Liver (tissue), 9 donors: ENCODE data around the gene BCL7C. TPM values are rescaled to one million over a fixed set of nuclear protein-coding genes. Genes with fewer than 3 reads are reported as not detected.

Source experiments
- DNase-seq: peaks from one replicate; pipeline ENCODE4 v3.0.0-alpha.2; 2017; ENCODE audit warnings: low spot score
- H3K27ac ChIP-seq, 2 donors: one replicate each; pipeline ENCODE4 v1.7.0; 2013; ENCODE audit warnings: inconsistent platforms in 2 of 2, low read length in 2 of 2, control low read depth in 1 of 2, low read depth in 1 of 2, mild to moderate bottlenecking in 1 of 2
- H3K27me3 ChIP-seq, 4 donors: one replicate each; pipeline versions ENCODE4 v1.6.1 to v1.7.0; 2013; ENCODE audit warnings: low read length in 3 of 4, inconsistent platforms in 1 of 4, mild to moderate bottlenecking in 1 of 4, moderate library complexity in 1 of 4; ENCODE audit not compliant: control insufficient read depth in 4 of 4, insufficient read depth in 4 of 4
- H3K36me3 ChIP-seq, 4 donors: one replicate each; pipeline versions ENCODE4 v1.6.1 to v1.7.0; 2013; ENCODE audit warnings: low read length in 3 of 4, mild to moderate bottlenecking in 3 of 4, low read depth in 1 of 4, moderate library complexity in 1 of 4; ENCODE audit not compliant: control insufficient read depth in 4 of 4, insufficient read depth in 3 of 4
- H3K4me1 ChIP-seq, 4 donors: one replicate each; pipeline versions ENCODE4 v1.6.1 to v1.7.0; 2013; ENCODE audit warnings: low read length in 3 of 4, mild to moderate bottlenecking in 3 of 4, moderate library complexity in 1 of 4; ENCODE audit not compliant: control insufficient read depth in 4 of 4, insufficient read depth in 4 of 4
- H3K4me3 ChIP-seq, 3 donors: one replicate each; pipeline versions ENCODE4 v1.6.1 to v1.7.0; 2013; ENCODE audit warnings: low read length in 3 of 3, control low read depth in 1 of 3, low read depth in 1 of 3, mild to moderate bottlenecking in 1 of 3
- H3K9ac ChIP-seq, 2 donors: one replicate each; pipeline ENCODE4 v1.7.0; 2013; ENCODE audit warnings: low read length in 2 of 2, mild to moderate bottlenecking in 2 of 2, moderate library complexity in 2 of 2, control low read depth in 1 of 2, low read depth in 1 of 2
- H3K9me3 ChIP-seq, 4 donors: one replicate each; pipeline versions ENCODE4 v1.6.1 to v1.7.0; 2013; ENCODE audit warnings: low read length in 3 of 4; ENCODE audit not compliant: control insufficient read depth in 4 of 4
- ATF3 ChIP-seq: IDR thresholded peaks from 2 replicates; pipeline ENCODE4 v1.6.1; 2016; ENCODE audit warnings: antibody characterized with exemption
- CTCF ChIP-seq: fragments of 150-350 bp; IDR thresholded peaks from 2 replicates; pipeline ENCODE4 v1.5.1; 2017; ENCODE audit warnings: improper control_type of control experiment, low read depth, low read length; ENCODE audit not compliant: missing input control
- EGR1 ChIP-seq, 2 donors: IDR thresholded peaks; 2 replicates each; pipeline ENCODE4 v1.6.1; 2016 to 2018; ENCODE audit warnings: antibody characterized with exemption in 2 of 2, low read depth in 2 of 2
- FOXA1 ChIP-seq: IDR thresholded peaks from 2 replicates; pipeline ENCODE4 v1.6.1; 2016; ENCODE audit warnings: antibody characterized with exemption
- FOXA2 ChIP-seq: IDR thresholded peaks from 2 replicates; pipeline ENCODE4 v1.6.1; 2016; ENCODE audit warnings: antibody characterized with exemption
- GABPA ChIP-seq, 2 donors: IDR thresholded peaks in 1 of 2; conservative IDR thresholded peaks in 1 of 2; 2 replicates each; pipeline ENCODE4 v1.6.1; 2016; ENCODE audit warnings: antibody characterized with exemption in 2 of 2, mild to moderate bottlenecking in 1 of 2, moderate library complexity in 1 of 2
- HNF4A ChIP-seq, 2 donors: conservative IDR thresholded peaks; 2 replicates each; pipeline ENCODE4 v1.6.1; 2016; ENCODE audit warnings: antibody characterized with exemption in 2 of 2, mild to moderate bottlenecking in 2 of 2
- HNF4G ChIP-seq: IDR thresholded peaks from 2 replicates; pipeline ENCODE4 v1.6.1; 2016; ENCODE audit warnings: antibody characterized with exemption
- JUND ChIP-seq, 2 donors: IDR thresholded peaks; 2 replicates each; pipeline ENCODE4 v1.6.1; 2016; ENCODE audit warnings: antibody characterized with exemption in 2 of 2
- MAX ChIP-seq: IDR thresholded peaks from 2 replicates; pipeline ENCODE4 v1.6.1; 2016; ENCODE audit warnings: antibody characterized with exemption
- NR2F2 ChIP-seq: IDR thresholded peaks from 2 replicates; pipeline ENCODE4 v1.6.1; 2016; ENCODE audit warnings: antibody characterized with exemption
- RAD21 ChIP-seq, 2 donors: IDR thresholded peaks; 2 replicates each; pipeline ENCODE4 v1.6.1; 2016; ENCODE audit warnings: antibody characterized with exemption in 2 of 2, mild to moderate bottlenecking in 2 of 2
- REST ChIP-seq: IDR thresholded peaks from 2 replicates; pipeline ENCODE4 v1.6.1; 2016; ENCODE audit warnings: antibody characterized with exemption, mild to moderate bottlenecking
- RXRA ChIP-seq, 2 donors: IDR thresholded peaks; 2 replicates each; pipeline ENCODE4 v1.6.1; 2017 to 2018; ENCODE audit warnings: antibody characterized with exemption in 2 of 2, mild to moderate bottlenecking in 1 of 2
- SP1 ChIP-seq: IDR thresholded peaks from 2 replicates; pipeline ENCODE4 v1.6.1; 2018; ENCODE audit warnings: antibody characterized with exemption, mild to moderate bottlenecking
- TAF1 ChIP-seq: conservative IDR thresholded peaks from 2 replicates; pipeline ENCODE4 v1.6.1; 2016; ENCODE audit warnings: antibody characterized with exemption, mild to moderate bottlenecking
- YY1 ChIP-seq: IDR thresholded peaks from 2 replicates; pipeline ENCODE4 v1.6.1; 2016; ENCODE audit warnings: antibody characterized with exemption, mild to moderate bottlenecking
- ZBTB33 ChIP-seq: IDR thresholded peaks from 2 replicates; pipeline ENCODE4 v1.6.1; 2016; ENCODE audit warnings: antibody characterized with exemption
- WGBS: extraction: QIAGEN DNeasy Blood & Tissue Kit; methylation state at CpG from one replicate; pipeline ENCODE4 v1.1.7; 2013; 5-methylcytosine and 5-hydroxymethylcytosine counted together
- polyA plus RNA-seq, 2 donors: library from polyadenylated mRNA; stranded (reverse) in 1 of 2; unstranded in 1 of 2; fragments of 200-250 nt in 1 of 2; fragments of >200 nt in 1 of 2; fragmentation: Nextera tagmentation in 1 of 2; extraction: Ambion mirVana in 1 of 2; gene quantifications; one replicate each; pipeline versions ENCODE4 v1.2.1 to v1.2.3, GENCODE V29; 2013 to 2015
- total RNA-seq, 2 donors: library from RNA; depleted of rRNA; stranded (reverse); fragments of >200 nt; gene quantifications; one replicate each; pipeline ENCODE4 v1.2.3, GENCODE V29; 2014
- donor health status: healthy.
- donor health status: healthy.
- donor health status: healthy.
- donor health status: healthy.
- donor health status: healthy.

Gene BCL7C
- total and polyA plus RNA-seq, 4 donors, result 3.4 to 7.1 (median 5.5) TPM

- H3K27ac ChIP-seq, result no peak overlapping the region
- peaks cover 0 to 2% (median 0%) of the 10 kb centered on the region in 4 donors for H3K4me1 ChIP-seq
- 76% methylated on average over 15 of the region's 15 CpGs for WGBS
- no peaks in the 10 kb centered on the region for H3K9me3 ChIP-seq
- TF ChIP-seq FOXA1, result no peak
- TF ChIP-seq FOXA2, result no peak
- no peak for TF ChIP-seq RAD21 (IDR thresholded peaks at IDR 0.05)
- TF ChIP-seq NR2F2, result no peak
- TF ChIP-seq HNF4G, result no peak
- TF ChIP-seq EGR1 (IDR thresholded peaks at IDR 0.05; ENCODE audit: low read depth in 2 of 2), result no peak
- TF ChIP-seq ZBTB33, result no peak
- TF ChIP-seq GABPA (IDR thresholded peaks at IDR 0.05 in 1 of 2, conservative IDR thresholded peaks at IDR 0.05 in 1 of 2), result no peak
- no peak for TF ChIP-seq JUND (IDR thresholded peaks at IDR 0.05)
- no peak for TF ChIP-seq ATF3
- TF ChIP-seq RXRA (IDR thresholded peaks at IDR 0.05), result no peak
- TF ChIP-seq HNF4A (conservative IDR thresholded peaks at IDR 0.05), result no peak
- no peak for TF ChIP-seq SP1
- TF ChIP-seq CTCF, result no peak
- no peak for TF ChIP-seq MAX
- TF ChIP-seq TAF1, result no peak
- no peak for TF ChIP-seq REST
- TF ChIP-seq YY1, result no peak
- peaks cover 4 to 12% (median 5%) of the 10 kb centered on the region in 4 donors for H3K36me3 ChIP-seq
- no peak overlapping the region for H3K9ac ChIP-seq
- DNase-seq, result peak; percentile 49
- H3K27me3 ChIP-seq, result no peaks in the 10 kb centered on the region
- H3K4me3 ChIP-seq, result no peak overlapping the region
Measured at GRCh38 chr16:30927789-30928378, 34.0 kb upstream of the BCL7C start.
